ENCODE results near the gene PIAS1. TPM values are rescaled to one million over a fixed set of nuclear protein-coding genes. Genes with fewer than 3 reads are reported as not detected.

PIAS1 gene
- total and polyA plus RNA-seq, 2 donors (not counting 3 experiments of a cell fraction or from before 2014, with no cell fraction given) = 23.7 to 24.2 TPM

DNA sequence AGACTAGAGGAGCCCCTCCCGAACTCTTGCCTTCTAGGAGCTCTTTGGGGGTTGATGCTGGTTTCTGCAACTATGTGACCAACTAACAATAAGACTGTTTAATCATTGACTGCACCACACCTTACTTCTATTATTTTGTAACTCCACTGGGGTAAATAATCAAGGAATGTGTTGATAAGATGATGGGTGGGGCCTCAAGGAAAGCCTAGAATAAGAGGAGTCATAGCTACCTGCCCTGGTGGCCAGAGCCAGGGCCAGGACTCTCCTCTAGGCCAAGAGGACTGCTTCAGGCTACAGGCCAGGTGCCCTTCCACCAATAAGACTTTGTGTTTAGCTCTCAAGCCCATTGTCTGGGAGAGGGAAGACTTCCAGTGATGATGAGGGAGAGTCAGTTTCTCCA, 41.2 kb upstream of the PIAS1 start:
- no TSS peak for BruUV-seq (replicated peaks)
- Histone ChIP-seq H3K4me3 (replicated peaks in 1 of 3; ENCODE audit: insufficient read depth in 1 of 3, low read depth in 1 of 3, low read length in 3 of 3) (no peak overlapping the region), H3K9me3 (replicated peaks; ENCODE audit: control insufficient read depth, insufficient read depth, low read length) (no peaks in the 10 kb centered on the region), H3K27me3 (ENCODE audit: control insufficient read depth in 2 of 2, insufficient read depth in 2 of 2, low read length in 2 of 2) (peaks cover 3 to 4% of the 10 kb centered on the region in 2 experiments), H3K9me1 (replicated peaks; ENCODE audit: control insufficient read depth, extremely low read depth, insufficient read depth, low read length) (no peaks in the 10 kb centered on the region), H3K79me2 (ENCODE audit: control insufficient read depth, insufficient read depth, low read length) (no peaks in the 10 kb centered on the region), H3K36me3 (ENCODE audit: control insufficient read depth in 2 of 2, extremely low read depth in 1 of 2, insufficient read depth in 2 of 2, low read length in 2 of 2) (no peaks in the 10 kb centered on the region), H4K20me1 (replicated peaks; ENCODE audit: control insufficient read depth, extremely low read depth, insufficient read depth, low read length) (no peaks in the 10 kb centered on the region), H3K4me2 (ENCODE audit: insufficient read depth, low read length) (no peak overlapping the region), H3K9ac (replicated peaks; ENCODE audit: extremely low read depth, insufficient read depth, low read length) (no peak overlapping the region), H3K4me1 (ENCODE audit: control insufficient read depth, extremely low read depth, insufficient read depth, low read length) (no peaks in the 10 kb centered on the region), H2AFZ (ENCODE audit: low read depth, low read length) (no peak overlapping the region), H3K27ac (ENCODE audit: insufficient read depth, low read depth, low read length) (no peak overlapping the region)
- TF ChIP-seq, protein P1, sequence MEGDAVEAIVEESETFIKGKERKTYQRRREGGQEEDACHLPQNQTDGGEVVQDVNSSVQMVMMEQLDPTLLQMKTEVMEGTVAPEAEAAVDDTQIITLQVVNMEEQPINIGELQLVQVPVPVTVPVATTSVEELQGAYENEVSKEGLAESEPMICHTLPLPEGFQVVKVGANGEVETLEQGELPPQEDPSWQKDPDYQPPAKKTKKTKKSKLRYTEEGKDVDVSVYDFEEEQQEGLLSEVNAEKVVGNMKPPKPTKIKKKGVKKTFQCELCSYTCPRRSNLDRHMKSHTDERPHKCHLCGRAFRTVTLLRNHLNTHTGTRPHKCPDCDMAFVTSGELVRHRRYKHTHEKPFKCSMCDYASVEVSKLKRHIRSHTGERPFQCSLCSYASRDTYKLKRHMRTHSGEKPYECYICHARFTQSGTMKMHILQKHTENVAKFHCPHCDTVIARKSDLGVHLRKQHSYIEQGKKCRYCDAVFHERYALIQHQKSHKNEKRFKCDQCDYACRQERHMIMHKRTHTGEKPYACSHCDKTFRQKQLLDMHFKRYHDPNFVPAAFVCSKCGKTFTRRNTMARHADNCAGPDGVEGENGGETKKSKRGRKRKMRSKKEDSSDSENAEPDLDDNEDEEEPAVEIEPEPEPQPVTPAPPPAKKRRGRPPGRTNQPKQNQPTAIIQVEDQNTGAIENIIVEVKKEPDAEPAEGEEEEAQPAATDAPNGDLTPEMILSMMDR (IDR thresholded peaks at IDR 0.05; ENCODE audit: extremely low read depth in 1 of 2, insufficient read depth in 1 of 2, low read depth in 1 of 2, low read length in 2 of 2) = no peak
- no peak for TF ChIP-seq FOS (IDR thresholded peaks at IDR 0.05; ENCODE audit: borderline replicate concordance, insufficient read depth, low read length)
- TF ChIP-seq, protein P2, sequence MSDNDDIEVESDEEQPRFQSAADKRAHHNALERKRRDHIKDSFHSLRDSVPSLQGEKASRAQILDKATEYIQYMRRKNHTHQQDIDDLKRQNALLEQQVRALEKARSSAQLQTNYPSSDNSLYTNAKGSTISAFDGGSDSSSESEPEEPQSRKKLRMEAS (IDR thresholded peaks at IDR 0.05; ENCODE audit: insufficient read depth, insufficient read length) = no peak
- TF ChIP-seq MYC (IDR thresholded peaks at IDR 0.05; ENCODE audit: low read depth, low read length) = no peak
- no peak for TF ChIP-seq POLR2A (IDR thresholded peaks at IDR 0.05; ENCODE audit: low read depth, low read length)
- FAIRE-seq (no peak), DNase-seq (ENCODE audit: low read depth, low spot score) (no peak)
- intact Hi-C loops (cut with micrococcal nuclease) = no loop called here
- CTCF ChIA-PET = interaction anchor here (0.8 kb wide), 1 partner anchor 12 kb away, joined by 3 read pairs; no protein-coding TSS in a partner anchor
- POLR2A ChIA-PET = no interaction called here
- dilution Hi-C loops (cut with MboI; ENCODE audit: extremely low pct_ligation_motif_present, low sequenced_read_pairs) = no loop called here

DNA sequence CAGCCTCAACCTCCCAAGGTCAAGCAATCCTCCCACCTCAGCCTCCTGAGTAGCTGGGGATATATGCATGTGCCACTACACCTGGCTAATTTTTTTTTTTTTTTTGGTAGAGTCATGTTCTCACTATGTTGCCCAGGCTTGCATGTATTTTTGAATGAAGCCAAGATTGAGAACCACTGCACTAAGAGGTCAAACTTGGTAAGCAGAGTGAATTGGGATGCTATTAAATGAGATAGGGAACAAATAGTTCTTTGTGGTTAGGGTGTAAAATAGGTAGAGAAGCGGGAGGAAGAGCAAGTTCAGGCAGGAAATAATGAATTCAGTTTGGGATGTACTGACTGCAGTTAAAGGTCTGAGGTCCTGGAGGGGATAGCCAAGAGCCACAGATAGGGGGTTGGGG, 39.9 kb upstream of the PIAS1 start:
- no peak overlapping the region for H2AFZ ChIP-seq (ENCODE audit: low read depth, low read length)
- H3K4me1 ChIP-seq (ENCODE audit: control insufficient read depth, extremely low read depth, insufficient read depth, low read length) = no peaks in the 10 kb centered on the region
- no peaks in the 10 kb centered on the region for H4K20me1 ChIP-seq (replicated peaks; ENCODE audit: control insufficient read depth, extremely low read depth, insufficient read depth, low read length)
- no peaks in the 10 kb centered on the region for H3K36me3 ChIP-seq (ENCODE audit: control insufficient read depth in 2 of 2, extremely low read depth in 1 of 2, insufficient read depth in 2 of 2, low read length in 2 of 2)
- no peak overlapping the region for H3K4me3 ChIP-seq (replicated peaks in 1 of 3; ENCODE audit: insufficient read depth in 1 of 3, low read depth in 1 of 3, low read length in 3 of 3)
- no peak for TF ChIP-seq EZH2 (IDR thresholded peaks at IDR 0.05; ENCODE audit: borderline replicate concordance, low read depth, low read length, severe bottlenecking)
- TF ChIP-seq JUN (IDR thresholded peaks at IDR 0.05; ENCODE audit: borderline replicate concordance, insufficient read depth, insufficient read length, low read depth) = no peak
- TF ChIP-seq POLR2A (IDR thresholded peaks at IDR 0.05; ENCODE audit: low read depth, low read length) = no peak
- no peak for TF ChIP-seq FOS (IDR thresholded peaks at IDR 0.05; ENCODE audit: borderline replicate concordance, insufficient read depth, low read length)
- no peak for TF ChIP-seq MYC (IDR thresholded peaks at IDR 0.05; ENCODE audit: low read depth, low read length)
- TF ChIP-seq, protein P1 (IDR thresholded peaks at IDR 0.05; ENCODE audit: extremely low read depth in 1 of 2, insufficient read depth in 1 of 2, low read depth in 1 of 2, low read length in 2 of 2) = no peak
- TF ChIP-seq, protein P2 (IDR thresholded peaks at IDR 0.05; ENCODE audit: insufficient read depth, insufficient read length) = no peak
- no peak for TF ChIP-seq GATA2 (IDR thresholded peaks at IDR 0.05; ENCODE audit: insufficient read depth, insufficient read length, low read depth, low read length)
- no peak for TF ChIP-seq POLR2AphosphoS5 (IDR thresholded peaks at IDR 0.05; ENCODE audit: insufficient read depth, low read depth, low read length)
- no peaks in the 10 kb centered on the region for H3K79me2 ChIP-seq (ENCODE audit: control insufficient read depth, insufficient read depth, low read length)
- intact Hi-C loops (cut with micrococcal nuclease) = no loop called here
- no peaks in the 10 kb centered on the region for H3K9me3 ChIP-seq (replicated peaks; ENCODE audit: control insufficient read depth, insufficient read depth, low read length)
- H3K9ac ChIP-seq (replicated peaks; ENCODE audit: extremely low read depth, insufficient read depth, low read length) = no peak overlapping the region
- dilution Hi-C loops (cut with MboI; ENCODE audit: extremely low pct_ligation_motif_present, low sequenced_read_pairs) = no loop called here
- DNase-seq (ENCODE audit: low read depth, low spot score) (no peak), FAIRE-seq (no peak)
- no TSS peak for BruUV-seq (replicated peaks)
- no peak overlapping the region for H3K4me2 ChIP-seq (ENCODE audit: insufficient read depth, low read length)
- H3K27ac ChIP-seq (ENCODE audit: insufficient read depth, low read depth, low read length) = no peak overlapping the region
- ChIA-PET CTCF (no interaction called here), POLR2A (no interaction called here)
- H3K27me3 ChIP-seq (ENCODE audit: control insufficient read depth in 2 of 2, insufficient read depth in 2 of 2, low read length in 2 of 2) = no peaks in the 10 kb centered on the region
- no peaks in the 10 kb centered on the region for H3K9me1 ChIP-seq (replicated peaks; ENCODE audit: control insufficient read depth, extremely low read depth, insufficient read depth, low read length)

Measured in endothelial cell of umbilical vein (primary cell).